ENCODE data around the gene ANKS1B. TPM values are rescaled to one million over a fixed set of nuclear protein-coding genes. Genes with fewer than 3 reads are reported as not detected.

ANKS1B gene
- total RNA-seq, 1 experiment from 2014 or later = 15.1 TPM

DNA sequence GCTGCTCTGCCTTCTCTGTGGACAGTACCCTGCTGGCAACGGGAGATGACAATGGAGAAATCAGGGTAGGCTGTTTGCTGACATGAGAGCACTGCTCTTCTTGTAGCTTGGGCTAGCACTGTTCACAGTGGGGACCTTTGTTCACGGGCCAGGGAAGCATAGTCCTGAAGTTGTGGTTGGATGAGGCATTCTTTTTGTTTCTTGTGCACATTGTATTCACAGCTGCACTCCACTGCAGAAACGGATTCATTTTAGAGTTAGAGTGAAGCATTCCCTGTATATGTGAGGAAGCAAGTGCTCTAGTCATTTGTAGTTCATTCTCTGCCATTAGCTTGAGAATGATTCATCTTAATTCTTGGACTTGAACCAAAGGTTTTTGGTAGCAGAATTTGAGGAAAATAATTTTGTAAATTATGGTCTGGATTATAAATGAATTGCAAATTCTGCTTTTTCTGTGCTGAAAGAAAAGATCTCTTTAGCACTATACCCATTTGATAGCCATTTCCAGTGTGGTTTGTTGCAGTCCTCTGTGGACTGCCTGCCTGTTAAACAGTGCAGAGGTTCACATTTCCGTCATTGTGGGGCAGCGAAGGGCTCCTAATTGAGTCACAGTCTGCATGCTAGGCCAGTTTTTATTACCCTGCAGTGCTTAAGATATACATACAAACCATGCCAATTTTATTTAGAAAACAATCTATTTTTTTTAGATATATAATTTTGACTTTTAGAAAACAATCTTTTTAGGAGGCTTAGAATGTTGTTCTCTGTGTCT, 1259.1 kb downstream of the ANKS1B start:
- in situ Hi-C loops (cut with HindIII; ENCODE audit: low pct_unique_long_range_greater_than_20kb, low sequenced_read_pairs) = loop anchor here (25.0 kb wide), 1 partner anchor 212 kb away; no protein-coding TSS in a partner anchor
- peak; percentile 82 for DNase-seq (ENCODE audit: low read depth, low spot score)

GRCh38 chr12:98724384-98725155, 1260.2 kb downstream of the ANKS1B start:
- DNase-seq (ENCODE audit: low read depth, low spot score) = no peak
- in situ Hi-C loops (cut with HindIII; ENCODE audit: low pct_unique_long_range_greater_than_20kb, low sequenced_read_pairs) = loop anchor here (25.0 kb wide), 1 partner anchor 213 kb away; no protein-coding TSS in a partner anchor

- in situ Hi-C loops (cut with HindIII; ENCODE audit: low pct_unique_long_range_greater_than_20kb, low sequenced_read_pairs) = no loop called here
- no peak for DNase-seq (ENCODE audit: low read depth, low spot score)
Observed at GRCh38 chr12:98721204-98721702, 1263.5 kb downstream of the ANKS1B start.

GRCh38 chr12:98719515-98720504, 1264.9 kb downstream of the ANKS1B start:
- in situ Hi-C loops (cut with HindIII; ENCODE audit: low pct_unique_long_range_greater_than_20kb, low sequenced_read_pairs) = no loop called here
- DNase-seq (ENCODE audit: low read depth, low spot score) = no peak

DNA sequence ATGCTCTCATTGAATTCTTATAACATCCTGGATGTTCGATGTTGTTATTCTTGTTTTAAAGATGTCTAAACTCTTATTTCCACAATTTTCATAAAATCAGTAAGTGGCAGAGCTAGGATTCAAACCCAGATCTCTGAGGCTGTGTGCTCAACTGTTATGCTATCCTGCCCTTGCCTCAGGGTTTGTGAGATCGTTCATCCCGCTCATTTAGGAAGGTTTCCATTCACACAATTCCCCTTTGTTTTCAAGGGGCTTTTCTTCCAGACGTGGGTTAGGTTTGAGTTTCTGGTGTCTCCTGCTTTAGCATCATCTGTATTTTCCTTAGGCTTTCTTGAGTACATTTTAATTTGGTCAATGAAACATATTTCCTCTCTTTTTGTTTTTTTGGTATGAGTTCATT, 1270.3 kb downstream of the ANKS1B start:
- in situ Hi-C loops (cut with HindIII; ENCODE audit: low pct_unique_long_range_greater_than_20kb, low sequenced_read_pairs) = no loop called here
- peak; percentile 65 for DNase-seq (ENCODE audit: low read depth, low spot score)

- in situ Hi-C loops (cut with HindIII; ENCODE audit: low pct_unique_long_range_greater_than_20kb, low sequenced_read_pairs) = no loop called here
Observed at GRCh38 chr12:98709022-98709421, 1275.7 kb downstream of the ANKS1B start.

GRCh38 chr12:98701166-98701565, 1283.6 kb downstream of the ANKS1B start:
- in situ Hi-C loops (cut with HindIII; ENCODE audit: low pct_unique_long_range_greater_than_20kb, low sequenced_read_pairs) = no loop called here
- no peak for DNase-seq (ENCODE audit: low read depth, low spot score)

More at GRCh38 chr12:98709022-98709421, 1275.7 kb downstream of the ANKS1B start:
- no peak for DNase-seq (ENCODE audit: low read depth, low spot score)

- in situ Hi-C loops (cut with HindIII; ENCODE audit: low pct_unique_long_range_greater_than_20kb, low sequenced_read_pairs) = no loop called here
Observed at GRCh38 chr12:98699586-98699985, 1285.2 kb downstream of the ANKS1B start.

GRCh38 chr12:98698603-98699463, 1285.9 kb downstream of the ANKS1B start:
- in situ Hi-C loops (cut with HindIII; ENCODE audit: low pct_unique_long_range_greater_than_20kb, low sequenced_read_pairs) = no loop called here
- DNase-seq (ENCODE audit: low read depth, low spot score) = peak; percentile 84

More at GRCh38 chr12:98699586-98699985, 1285.2 kb downstream of the ANKS1B start:
- DNase-seq (ENCODE audit: low read depth, low spot score) = no peak

GRCh38 chr12:98697209-98697608, 1287.5 kb downstream of the ANKS1B start:
- in situ Hi-C loops (cut with HindIII; ENCODE audit: low pct_unique_long_range_greater_than_20kb, low sequenced_read_pairs) = no loop called here
- no peak for DNase-seq (ENCODE audit: low read depth, low spot score)

- no peak for DNase-seq (ENCODE audit: low read depth, low spot score)
- in situ Hi-C loops (cut with HindIII; ENCODE audit: low pct_unique_long_range_greater_than_20kb, low sequenced_read_pairs) = no loop called here
Observed at GRCh38 chr12:98696036-98696646, 1288.6 kb downstream of the ANKS1B start.

DNA sequence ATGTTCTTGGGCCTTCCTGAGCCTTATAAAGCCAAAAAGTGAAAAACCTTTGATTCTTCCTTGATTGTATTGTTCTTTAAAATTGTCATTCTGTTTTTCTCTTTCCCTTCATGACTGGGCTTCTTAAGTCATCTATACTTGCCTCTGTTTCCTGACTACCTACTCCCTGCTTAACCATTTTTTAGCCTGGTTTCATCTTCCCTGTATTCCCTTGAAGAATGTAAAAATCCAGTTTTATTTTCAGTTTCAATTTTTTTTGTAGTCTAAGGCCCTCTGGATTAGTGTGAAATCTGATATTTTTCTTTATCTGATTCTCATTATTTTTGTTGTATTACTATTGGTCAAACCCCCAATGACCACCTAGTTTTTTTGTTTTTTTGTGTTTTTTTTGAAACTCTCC, 1293.4 kb downstream of the ANKS1B start:
- in situ Hi-C loops (cut with HindIII; ENCODE audit: low pct_unique_long_range_greater_than_20kb, low sequenced_read_pairs) = no loop called here

DNA sequence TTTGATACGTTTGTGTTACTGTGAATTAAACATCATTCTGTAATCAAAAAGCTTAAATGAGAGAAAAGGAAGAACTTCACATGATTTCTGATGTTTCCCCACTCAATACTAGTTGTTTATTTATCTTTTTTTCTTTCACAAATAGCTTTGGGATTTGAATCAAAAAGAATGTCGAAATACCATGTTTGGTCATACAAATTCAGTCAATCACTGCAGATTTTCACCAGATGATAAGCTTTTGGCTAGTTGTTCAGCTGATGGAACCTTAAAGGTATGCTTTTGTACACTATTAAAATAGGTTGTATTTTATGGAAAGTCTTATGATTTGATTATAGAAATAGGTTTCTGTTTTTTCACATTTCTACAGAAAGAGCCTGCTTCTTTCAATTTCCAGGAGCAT, 1298.1 kb downstream of the ANKS1B start:
- in situ Hi-C loops (cut with HindIII; ENCODE audit: low pct_unique_long_range_greater_than_20kb, low sequenced_read_pairs) = no loop called here

More for the DNA sequence above, 1293.4 kb downstream of the ANKS1B start:
- DNase-seq (ENCODE audit: low read depth, low spot score) = no peak

More for the DNA sequence above, 1298.1 kb downstream of the ANKS1B start:
- DNase-seq (ENCODE audit: low read depth, low spot score) = no peak

Measured in SK-MEL-5 (cell line).